HG02642 (cell line): ENCODE data around the gene CDADC1.

Experiments used
- ATAC-seq: cut with Tn5 transposase; IDR thresholded peaks from one replicate; pipeline ENCODE4 v1.9.1; 2021; ENCODE audit warnings: mild to moderate bottlenecking; ENCODE audit not compliant: unreplicated experiment, poor library complexity

The CDADC1 gene

DNA sequence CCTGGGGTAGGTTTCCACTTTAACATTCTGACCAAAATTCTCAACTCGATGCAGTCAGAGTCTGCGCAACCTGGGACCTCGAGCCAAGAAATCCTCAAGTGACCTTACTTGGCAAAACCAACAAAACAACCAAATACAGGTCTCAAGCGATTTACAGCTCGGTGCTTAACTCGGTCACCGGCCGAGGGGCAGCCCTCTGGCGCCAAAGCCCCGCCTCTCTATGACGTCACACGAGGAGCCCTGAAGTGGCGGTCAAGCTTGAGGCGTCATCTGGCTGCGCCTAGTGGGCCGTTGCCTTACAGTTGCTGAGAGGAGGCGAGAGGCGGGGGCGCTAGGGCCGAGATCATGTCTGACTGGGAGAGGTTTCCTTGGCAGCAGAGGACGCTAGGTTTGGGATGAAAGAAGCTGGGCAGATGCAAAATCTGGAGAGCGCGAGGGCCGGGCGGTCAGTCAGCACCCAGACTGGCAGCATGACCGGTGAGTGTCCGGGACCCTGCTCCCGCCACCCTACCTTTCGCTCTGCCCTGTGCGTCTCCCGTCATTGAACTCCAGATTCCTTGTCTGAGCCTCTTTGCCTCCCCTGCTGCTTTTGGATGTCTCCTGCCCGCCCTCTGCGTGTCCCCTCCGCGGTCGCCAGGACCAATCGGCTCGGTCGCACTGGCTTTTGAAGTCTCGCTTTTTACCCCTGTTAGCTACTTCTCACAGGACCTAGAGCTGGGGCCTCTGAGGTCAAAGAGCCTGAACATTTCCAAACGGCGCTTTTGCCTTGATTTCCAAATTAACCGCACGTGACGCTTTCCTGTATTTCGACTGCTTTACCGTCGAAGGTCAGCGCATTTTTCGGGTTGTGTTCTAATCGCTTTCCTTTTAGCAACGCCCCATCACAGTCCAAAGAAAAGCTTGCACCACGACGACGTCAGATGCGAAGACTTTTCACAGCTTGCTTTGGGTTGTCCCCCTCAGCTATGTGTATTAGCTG, at the start of gene CDADC1:
Gene CDADC1 (plus strand): TSS at position 283 of the 979 bp plus-strand sequence. CDS start 113 bp downstream, at position 396.
- peak; percentile 97 for ATAC-seq

- no peak for ATAC-seq
These were observed 41.1 kb upstream of the CDADC1 start for GRCh38 chr13:49206641-49207040.

- ATAC-seq = no peak
These were observed 39.1 kb upstream of the CDADC1 start for GRCh38 chr13:49208619-49209018.

GRCh38 chr13:49210114-49210513, 37.6 kb upstream of the CDADC1 start:
- no peak for ATAC-seq

DNA sequence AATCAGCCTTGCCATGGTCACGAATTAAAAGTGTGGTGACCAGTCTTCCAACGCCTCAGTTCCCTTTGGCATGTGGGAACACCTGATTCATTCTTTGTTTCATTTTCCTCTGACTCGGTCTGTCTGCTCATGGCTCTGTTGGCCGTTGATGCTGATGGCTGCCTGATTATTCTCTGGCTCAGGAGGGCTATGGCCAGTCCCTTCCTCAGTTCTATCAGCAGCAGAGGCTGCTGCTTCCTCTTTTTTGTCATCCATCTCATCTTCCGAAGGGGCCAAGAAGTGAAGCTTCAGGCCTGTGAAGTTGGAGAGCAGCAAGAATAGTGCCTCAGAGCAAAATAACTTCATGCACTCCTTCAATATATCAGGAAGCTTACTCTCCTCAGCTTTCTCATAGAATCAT, 37.1 kb upstream of the CDADC1 start:
- ATAC-seq = no peak

DNA sequence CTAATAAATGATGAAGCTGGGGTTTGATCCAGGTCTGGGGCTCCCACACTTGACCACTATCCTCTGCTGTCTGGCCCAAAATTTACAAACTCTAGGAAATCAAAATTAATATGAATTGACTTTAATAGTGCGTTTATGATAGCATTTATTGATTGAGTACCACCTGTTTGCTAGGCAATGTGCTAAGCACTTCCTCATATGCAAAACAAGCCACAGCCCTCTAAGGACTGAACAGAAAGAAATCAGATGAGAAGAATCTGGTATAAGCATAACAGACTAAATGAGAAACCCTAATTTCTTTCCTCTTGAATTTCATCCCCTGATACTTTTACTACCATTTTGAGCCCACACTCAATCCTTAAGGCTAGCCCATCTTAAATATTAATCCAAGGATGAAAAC, 34.2 kb upstream of the CDADC1 start:
- ATAC-seq = no peak

DNA sequence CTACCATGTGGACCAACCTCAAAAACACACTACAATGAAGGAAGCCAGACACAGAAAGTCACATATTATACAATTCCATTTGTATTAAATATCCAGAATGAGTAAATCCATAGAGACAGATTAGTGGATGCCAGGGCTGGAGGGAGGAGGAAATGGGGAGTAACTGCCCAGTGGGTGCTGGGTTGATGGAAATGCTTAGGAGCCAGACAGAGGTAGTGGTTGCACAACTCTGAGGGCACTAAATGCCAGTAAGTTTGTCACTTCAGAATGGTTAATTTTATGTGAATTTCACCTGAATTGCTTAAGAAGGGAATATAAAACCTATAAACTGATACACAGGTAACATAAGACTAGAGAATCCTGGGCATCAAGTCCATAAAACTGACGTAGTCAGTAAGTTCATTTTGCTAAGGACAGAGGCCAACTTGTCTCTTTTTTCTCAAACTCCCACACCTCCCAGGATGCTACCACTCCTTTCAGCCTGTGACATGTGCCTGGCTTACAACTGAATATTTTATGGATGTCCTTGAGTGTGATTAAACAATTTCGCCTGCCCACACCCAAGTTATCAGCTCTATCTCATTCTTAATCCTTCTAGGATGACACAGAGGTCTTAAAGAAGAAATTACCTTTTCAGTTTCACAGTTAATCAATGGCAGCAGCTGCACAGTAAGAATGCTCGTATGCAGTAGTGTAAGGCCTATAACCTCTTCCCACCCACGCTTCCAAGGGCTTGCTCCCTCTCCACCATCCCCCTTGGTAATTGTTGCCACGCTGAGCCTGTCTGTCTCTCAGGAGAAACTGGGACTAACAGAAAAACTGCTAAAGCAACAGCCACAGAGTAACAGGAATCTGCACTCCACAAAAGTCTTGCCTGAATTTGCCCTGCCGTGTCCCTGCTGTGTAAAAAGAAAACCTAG, 33.5 kb upstream of the CDADC1 start:
- ATAC-seq = no peak

GRCh38 chr13:49214917-49215376, 32.8 kb upstream of the CDADC1 start:
- peak; percentile 72 for ATAC-seq

GRCh38 chr13:49216334-49216733, 31.4 kb upstream of the CDADC1 start:
- no peak for ATAC-seq

DNA sequence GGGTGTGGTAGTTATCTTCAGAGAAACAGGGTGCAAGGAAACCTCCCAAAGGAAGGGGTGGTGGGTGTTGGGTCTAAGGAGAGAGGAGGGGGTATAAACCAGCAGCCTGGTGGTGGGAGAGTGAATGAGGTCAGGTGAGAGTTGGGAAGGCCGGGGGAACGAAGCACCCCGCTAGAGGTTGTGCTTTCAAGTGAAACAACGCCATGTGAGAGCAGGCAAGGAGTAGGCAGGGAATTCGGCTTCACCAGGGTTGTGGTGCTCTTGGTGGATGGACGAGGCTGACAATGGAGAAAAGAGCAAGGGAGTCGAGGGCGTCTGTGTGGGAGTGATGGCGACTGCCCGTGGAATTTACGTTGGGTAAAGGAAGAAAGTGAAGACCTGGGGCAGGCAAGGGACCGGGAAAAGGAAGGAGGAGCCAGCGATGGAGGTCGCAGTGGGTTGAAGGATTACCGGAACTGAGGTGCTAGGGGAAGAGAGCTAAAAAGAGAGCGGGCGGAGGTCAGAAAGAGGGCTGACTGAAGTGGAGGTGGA, 29.7 kb upstream of the CDADC1 start:
- ATAC-seq = no peak

DNA sequence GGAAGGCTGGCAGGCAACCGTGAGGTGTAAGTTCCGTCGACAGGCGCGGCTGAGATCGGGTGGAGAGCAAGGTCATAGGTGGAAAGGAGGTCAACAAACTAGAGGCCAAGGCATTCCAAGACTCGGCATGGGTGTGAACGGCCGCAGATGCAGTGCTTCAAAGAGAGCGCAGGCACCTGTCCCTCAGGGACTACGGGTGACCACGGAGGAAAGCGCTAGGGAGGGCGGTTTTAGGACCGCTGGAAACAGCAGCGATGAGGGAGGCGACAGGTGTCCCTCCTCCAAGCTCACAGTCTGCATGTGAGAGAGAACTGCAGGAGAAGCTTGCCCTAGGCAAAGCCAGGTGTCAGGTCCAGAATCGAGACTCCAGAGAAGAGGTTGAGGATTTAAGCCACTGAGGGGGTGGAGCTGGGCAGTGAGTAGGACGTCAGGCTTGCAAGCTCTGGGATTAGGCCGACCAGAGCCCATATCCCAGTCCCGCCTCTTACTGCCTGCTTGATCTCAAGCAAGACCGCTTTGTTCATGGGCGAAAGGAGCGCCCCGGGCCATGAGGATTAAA, 29.2 kb upstream of the CDADC1 start:
- ATAC-seq = no peak

GRCh38 chr13:49219647-49220035, 28.1 kb upstream of the CDADC1 start:
- no peak for ATAC-seq

GRCh38 chr13:49220036-49220855, 27.5 kb upstream of the CDADC1 start, which contains the start of gene MLNR:
Gene MLNR (plus strand): TSS chr13:49220338. CDS start chr13:49220338, 0 bp downstream.
- ATAC-seq = no peak

DNA sequence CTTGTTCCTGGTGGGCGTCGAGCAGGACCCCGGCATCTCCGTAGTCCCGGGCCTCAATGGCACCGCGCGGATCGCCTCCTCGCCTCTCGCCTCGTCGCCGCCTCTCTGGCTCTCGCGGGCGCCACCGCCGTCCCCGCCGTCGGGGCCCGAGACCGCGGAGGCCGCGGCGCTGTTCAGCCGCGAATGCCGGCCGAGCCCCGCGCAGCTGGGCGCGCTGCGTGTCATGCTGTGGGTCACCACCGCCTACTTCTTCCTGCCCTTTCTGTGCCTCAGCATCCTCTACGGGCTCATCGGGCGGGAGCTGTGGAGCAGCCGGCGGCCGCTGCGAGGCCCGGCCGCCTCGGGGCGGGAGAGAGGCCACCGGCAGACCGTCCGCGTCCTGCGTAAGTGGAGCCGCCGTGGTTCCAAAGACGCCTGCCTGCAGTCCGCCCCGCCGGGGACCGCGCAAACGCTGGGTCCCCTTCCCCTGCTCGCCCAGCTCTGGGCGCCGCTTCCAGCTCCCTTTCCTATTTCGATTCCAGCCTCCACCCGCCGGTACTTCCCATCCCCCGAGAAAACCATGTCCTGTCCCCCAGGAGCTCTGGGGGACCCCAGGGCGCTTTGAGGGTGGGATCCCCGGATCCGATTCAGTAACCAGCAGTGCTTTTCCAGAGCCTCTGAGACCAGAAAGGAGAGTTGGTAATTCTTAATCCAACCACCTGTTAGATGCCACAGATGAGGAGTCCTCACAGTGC, 26.7 kb upstream of the CDADC1 start:
- no peak for ATAC-seq

DNA sequence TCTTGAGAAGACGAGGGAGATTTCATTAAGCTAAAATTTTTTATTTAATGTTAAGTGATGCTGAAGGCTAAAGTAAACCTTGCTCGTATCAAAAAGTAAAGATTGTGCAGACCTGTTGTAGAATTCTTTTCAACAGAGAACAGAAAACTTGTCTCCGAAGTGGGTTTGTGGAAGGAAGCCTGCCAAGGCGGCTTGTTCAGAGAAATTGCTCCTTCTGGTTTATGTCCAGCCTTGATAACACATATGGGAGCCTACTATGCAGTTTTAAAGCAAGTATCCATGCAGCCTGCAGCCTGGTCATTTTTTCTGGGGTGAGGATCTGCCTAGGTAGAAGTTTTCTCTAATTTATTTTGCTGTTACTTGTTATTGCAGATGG, 26.1 kb upstream of the CDADC1 start:
- no peak for ATAC-seq

- ATAC-seq = no peak
These were observed 22.3 kb upstream of the CDADC1 start for GRCh38 chr13:49225223-49226042.

DNA sequence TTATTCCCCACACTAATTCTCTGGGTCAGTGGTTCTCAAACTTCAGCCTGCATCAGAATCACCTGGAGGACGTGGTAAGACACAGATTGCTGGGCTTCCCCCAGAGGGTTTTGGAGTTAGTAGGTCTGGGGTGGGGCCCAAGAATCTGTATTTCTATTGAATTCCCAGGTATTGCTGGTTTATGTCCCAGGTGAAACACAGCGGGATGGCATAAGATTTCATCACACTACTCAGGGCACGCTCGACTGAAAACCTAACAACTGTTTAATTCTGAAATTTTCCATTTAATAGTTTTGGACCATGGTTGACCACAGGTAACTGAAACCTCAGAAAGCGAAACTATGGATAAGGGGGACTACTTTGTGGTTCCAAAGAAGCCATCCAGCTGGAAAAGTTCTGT, 21.1 kb upstream of the CDADC1 start:
- no peak for ATAC-seq

GRCh38 chr13:49234741-49235140, 13.0 kb upstream of the CDADC1 start:
- no peak for ATAC-seq
